Measurements from ENCODE around the gene C1orf174.
A peak's percentile ranks its signal among the peaks of the same experiment; 100 is the strongest.

C1orf174 gene

GRCh38 chr1:3880429-3881192 lies 19.5 kb downstream of the C1orf174 start:
- no peak for TF ChIP-seq POU2F2 (IDR thresholded peaks at IDR 0.05; ENCODE audit: low read depth, low read length)
- no peak for TF ChIP-seq POLR2A (IDR thresholded peaks at IDR 0.05; ENCODE audit: low read depth, low read length)
- no peak for TF ChIP-seq PAX5 (IDR thresholded peaks at IDR 0.05; ENCODE audit: insufficient read depth, low read length, severe bottlenecking)
- TF ChIP-seq SPI1 (IDR thresholded peaks at IDR 0.05; ENCODE audit: low read depth, low read length), result no peak
- TF ChIP-seq POLR2AphosphoS5 (IDR thresholded peaks at IDR 0.05; ENCODE audit: low read depth, low read length), result no peak
- TF ChIP-seq TAF1 (IDR thresholded peaks at IDR 0.05; ENCODE audit: low read depth, low read length), result no peak
- no peak for DNase-seq (ENCODE audit: insufficient read length, low spot score)
- FAIRE-seq, result no peak

- no peak for DNase-seq (ENCODE audit: insufficient read length, low spot score)
- no peak for FAIRE-seq
- TF ChIP-seq PAX5 (IDR thresholded peaks at IDR 0.05; ENCODE audit: insufficient read depth, low read length, severe bottlenecking) (no peak), POU2F2 (IDR thresholded peaks at IDR 0.05; ENCODE audit: low read depth, low read length) (no peak), TAF1 (IDR thresholded peaks at IDR 0.05; ENCODE audit: low read depth, low read length) (no peak)
These were observed 20.2 kb downstream of the C1orf174 start for GRCh38 chr1:3879787-3880428.

- no peak for DNase-seq (ENCODE audit: insufficient read length, low spot score)
- TF ChIP-seq TAF1 (IDR thresholded peaks at IDR 0.05; ENCODE audit: low read depth, low read length) (no peak), PAX5 (IDR thresholded peaks at IDR 0.05; ENCODE audit: insufficient read depth, low read length, severe bottlenecking) (no peak), POLR2AphosphoS5 (IDR thresholded peaks at IDR 0.05; ENCODE audit: low read depth, low read length) (no peak), POLR2A (IDR thresholded peaks at IDR 0.05; ENCODE audit: low read depth, low read length) (no peak), SPI1 (IDR thresholded peaks at IDR 0.05; ENCODE audit: low read depth, low read length) (no peak), POU2F2 (IDR thresholded peaks at IDR 0.05; ENCODE audit: low read depth, low read length) (no peak)
- no peak for FAIRE-seq
These were observed 21.0 kb downstream of the C1orf174 start for GRCh38 chr1:3879099-3879498.

GRCh38 chr1:3876716-3877115 lies 23.4 kb downstream of the C1orf174 start:
- no peak for FAIRE-seq
- no peak for DNase-seq (ENCODE audit: insufficient read length, low spot score)
- no peak for TF ChIP-seq PAX5 (IDR thresholded peaks at IDR 0.05; ENCODE audit: insufficient read depth, low read length, severe bottlenecking)
- TF ChIP-seq POU2F2 (IDR thresholded peaks at IDR 0.05; ENCODE audit: low read depth, low read length), result no peak

- TF ChIP-seq POU2F2 (IDR thresholded peaks at IDR 0.05; ENCODE audit: low read depth, low read length) (no peak), PAX5 (IDR thresholded peaks at IDR 0.05; ENCODE audit: insufficient read depth, low read length, severe bottlenecking) (no peak), POLR2A (IDR thresholded peaks at IDR 0.05; ENCODE audit: low read depth, low read length) (no peak), TAF1 (IDR thresholded peaks at IDR 0.05; ENCODE audit: low read depth, low read length) (no peak)
- DNase-seq (ENCODE audit: insufficient read length, low spot score) (no peak), FAIRE-seq (no peak)
These were observed 25.3 kb downstream of the C1orf174 start for GRCh38 chr1:3874736-3875135.

- TF ChIP-seq POU2F2 (IDR thresholded peaks at IDR 0.05; ENCODE audit: low read depth, low read length), result no peak
- TF ChIP-seq PAX5 (IDR thresholded peaks at IDR 0.05; ENCODE audit: insufficient read depth, low read length, severe bottlenecking), result no peak
- TF ChIP-seq TAF1 (IDR thresholded peaks at IDR 0.05; ENCODE audit: low read depth, low read length), result no peak
- TF ChIP-seq SPI1 (IDR thresholded peaks at IDR 0.05; ENCODE audit: low read depth, low read length), result no peak
- no peak for TF ChIP-seq POLR2AphosphoS5 (IDR thresholded peaks at IDR 0.05; ENCODE audit: low read depth, low read length)
- no peak for TF ChIP-seq POLR2A (IDR thresholded peaks at IDR 0.05; ENCODE audit: low read depth, low read length)
- FAIRE-seq, result no peak
- DNase-seq (ENCODE audit: insufficient read length, low spot score), result no peak
These were observed 27.5 kb downstream of the C1orf174 start for GRCh38 chr1:3872546-3872945.

- TF ChIP-seq PAX5 (IDR thresholded peaks at IDR 0.05; ENCODE audit: insufficient read depth, low read length, severe bottlenecking) (no peak), POLR2A (IDR thresholded peaks at IDR 0.05; ENCODE audit: low read depth, low read length) (no peak), TAF1 (IDR thresholded peaks at IDR 0.05; ENCODE audit: low read depth, low read length) (no peak), POLR2AphosphoS5 (IDR thresholded peaks at IDR 0.05; ENCODE audit: low read depth, low read length) (no peak), SPI1 (IDR thresholded peaks at IDR 0.05; ENCODE audit: low read depth, low read length) (no peak), POU2F2 (IDR thresholded peaks at IDR 0.05; ENCODE audit: low read depth, low read length) (no peak)
- DNase-seq (ENCODE audit: insufficient read length, low spot score) (no peak), FAIRE-seq (no peak)
These were observed 28.6 kb downstream of the C1orf174 start for GRCh38 chr1:3871451-3871805.

- DNase-seq (ENCODE audit: insufficient read length, low spot score) (no peak), FAIRE-seq (no peak)
- TF ChIP-seq PAX5 (IDR thresholded peaks at IDR 0.05; ENCODE audit: insufficient read depth, low read length, severe bottlenecking) (no peak), POU2F2 (IDR thresholded peaks at IDR 0.05; ENCODE audit: low read depth, low read length) (no peak), POLR2A (IDR thresholded peaks at IDR 0.05; ENCODE audit: low read depth, low read length) (no peak), TAF1 (IDR thresholded peaks at IDR 0.05; ENCODE audit: low read depth, low read length) (no peak), SPI1 (IDR thresholded peaks at IDR 0.05; ENCODE audit: low read depth, low read length) (no peak), POLR2AphosphoS5 (IDR thresholded peaks at IDR 0.05; ENCODE audit: low read depth, low read length) (no peak)
These were observed 30.2 kb downstream of the C1orf174 start for GRCh38 chr1:3869751-3870301.

GRCh38 chr1:3868464-3869006 lies 31.5 kb downstream of the C1orf174 start:
- FAIRE-seq (peak; percentile 83), DNase-seq (ENCODE audit: insufficient read length, low spot score) (no peak)
- no peak for TF ChIP-seq POU2F2 (IDR thresholded peaks at IDR 0.05; ENCODE audit: low read depth, low read length)
- TF ChIP-seq POLR2AphosphoS5 (IDR thresholded peaks at IDR 0.05; ENCODE audit: low read depth, low read length), result no peak
- no peak for TF ChIP-seq TAF1 (IDR thresholded peaks at IDR 0.05; ENCODE audit: low read depth, low read length)
- TF ChIP-seq SPI1 (IDR thresholded peaks at IDR 0.05; ENCODE audit: low read depth, low read length), result no peak
- TF ChIP-seq POLR2A (IDR thresholded peaks at IDR 0.05; ENCODE audit: low read depth, low read length), result no peak
- TF ChIP-seq PAX5 (IDR thresholded peaks at IDR 0.05; ENCODE audit: insufficient read depth, low read length, severe bottlenecking), result no peak
